ENCODE results near the gene SLC38A10. TPM values are rescaled to one million over a fixed set of nuclear protein-coding genes. Genes with fewer than 3 reads are reported as not detected.

SLC38A10 gene
- total and polyA plus RNA-seq, 10 of the 15 experiments (the other 5 are each of a cell fraction or from before 2014, with no cell fraction given), result 0.52 to 67.9 (median 22.1) TPM

GRCh38 chr17:81231766-81232581 is 63.1 kb downstream of the SLC38A10 start:
- RAD21 ChIA-PET (ENCODE audit: unreplicated experiment), result no interaction called here
- 95% methylated on average over 35 of the region's 43 CpGs for WGBS (ENCODE audit: insufficient coverage, insufficient replicate concordance, low lambda C conversion rate, missing lambda C conversion rate)
- in situ Hi-C loops (cut with MboI), result loop anchor here (25.0 kb wide), 1 partner anchor 220 kb away; no protein-coding TSS in a partner anchor
- FAIRE-seq, result no peak
- no peak overlapping the region for H2AFZ ChIP-seq (ENCODE audit: control insufficient read depth, low read depth, low read length)
- H3K9ac ChIP-seq (ENCODE audit: control insufficient read depth, insufficient read depth, low read length), result no peak overlapping the region
- H4K20me1 ChIP-seq (ENCODE audit: control insufficient read depth, insufficient read depth), result no peaks in the 10 kb centered on the region
- BruUV-seq (replicated peaks), result no TSS peak
- no peak overlapping the region for H3K4me2 ChIP-seq (ENCODE audit: control insufficient read depth, insufficient read depth)
- H3K27me3 ChIP-seq (replicated peaks in 1 of 2; ENCODE audit: control insufficient read depth in 2 of 2, insufficient read depth in 2 of 2, low read length in 1 of 2), result no peaks in the 10 kb centered on the region
- H3K4me1 ChIP-seq (ENCODE audit: control insufficient read depth, insufficient read depth, low read length), result peaks cover 14% of the 10 kb centered on the region
- ATAC-seq, result no peak
- H3K9me3 ChIP-seq (replicated peaks; ENCODE audit: control insufficient read depth, insufficient read depth, low read length), result no peaks in the 10 kb centered on the region
- no peak for DNase-seq (ENCODE audit: low read depth, low spot score)
- CTCF ChIA-PET, result no interaction called here
- H3K36me3 ChIP-seq (ENCODE audit: control insufficient read depth in 2 of 2, insufficient read depth in 2 of 2, low read length in 1 of 2), result peaks cover 4 to 12% of the 10 kb centered on the region in 2 experiments; a peak in 3 of 4 replicates
- intact Hi-C loops (cut with micrococcal nuclease; ENCODE audit: unreplicated experiment), result no loop called here
- H3K4me3 ChIP-seq, result no peak overlapping the region
- SMC1A ChIA-PET (ENCODE audit: uncharacterized antibody, unreplicated experiment), result interaction anchor here (0.7 kb wide), 1 partner anchor 9 kb away, joined by 3 read pairs; the partner anchor contains the start of gene CEP131
- TF ChIP-seq PRDM15 (CRISPR knock-in tag; IDR thresholded peaks at IDR 0.05), result no peak
- TF ChIP-seq SUZ12 (IDR thresholded peaks at IDR 0.05; ENCODE audit: unreplicated experiment), result no peak
- no peak for TF ChIP-seq RUNX3 (IDR thresholded peaks at IDR 0.05; ENCODE audit: low read length)
- TF ChIP-seq SIX5 (IDR thresholded peaks at IDR 0.05; ENCODE audit: low read depth, low read length, severe bottlenecking), result no peak
- TF ChIP-seq TCF12 (IDR thresholded peaks at IDR 0.05; ENCODE audit: low read depth, low read length), result no peak
- no peak for TF ChIP-seq CHD1 (IDR thresholded peaks at IDR 0.05; ENCODE audit: low read depth, low read length)
- no peak for TF ChIP-seq HCFC1 (IDR thresholded peaks at IDR 0.05; ENCODE audit: low read length)
- no peaks in the 10 kb centered on the region; the same call in 1 of the 2 replicates for H3K79me2 ChIP-seq (ENCODE audit: control insufficient read depth, insufficient read depth, low read length)
- POLR2A ChIA-PET, result no interaction called here
- no peak overlapping the region for H3K27ac ChIP-seq (ENCODE audit: control insufficient read depth, insufficient read depth)
